HG03045 (cell line): Measurements from ENCODE around the gene WWOX.

Experiments used
- ATAC-seq: cut with Tn5 transposase; IDR thresholded peaks from one replicate; pipeline ENCODE4 v1.9.1; 2021; ENCODE audit warnings: mild to moderate bottlenecking, moderate library complexity; ENCODE audit not compliant: unreplicated experiment

WWOX gene

DNA sequence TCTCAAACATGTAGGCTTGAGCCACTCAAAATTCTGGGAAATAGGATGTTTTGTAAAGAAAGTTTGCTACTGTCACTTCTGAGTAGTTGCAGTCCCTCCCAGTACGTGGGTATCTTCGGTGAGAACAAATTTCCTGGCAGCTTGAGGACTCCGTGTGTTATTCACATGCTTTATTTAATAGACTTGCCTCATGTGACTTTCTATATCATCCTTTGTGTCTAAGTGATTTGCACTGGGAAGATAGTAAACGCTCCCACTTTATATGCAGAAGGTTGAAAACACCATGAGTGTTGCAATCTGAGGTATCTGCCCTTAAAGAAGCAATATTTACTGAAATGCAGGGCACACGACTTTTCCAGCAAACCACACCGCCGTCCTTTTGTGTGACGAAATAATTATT, 857.4 kb downstream of the WWOX start:
- ATAC-seq: no peak

DNA sequence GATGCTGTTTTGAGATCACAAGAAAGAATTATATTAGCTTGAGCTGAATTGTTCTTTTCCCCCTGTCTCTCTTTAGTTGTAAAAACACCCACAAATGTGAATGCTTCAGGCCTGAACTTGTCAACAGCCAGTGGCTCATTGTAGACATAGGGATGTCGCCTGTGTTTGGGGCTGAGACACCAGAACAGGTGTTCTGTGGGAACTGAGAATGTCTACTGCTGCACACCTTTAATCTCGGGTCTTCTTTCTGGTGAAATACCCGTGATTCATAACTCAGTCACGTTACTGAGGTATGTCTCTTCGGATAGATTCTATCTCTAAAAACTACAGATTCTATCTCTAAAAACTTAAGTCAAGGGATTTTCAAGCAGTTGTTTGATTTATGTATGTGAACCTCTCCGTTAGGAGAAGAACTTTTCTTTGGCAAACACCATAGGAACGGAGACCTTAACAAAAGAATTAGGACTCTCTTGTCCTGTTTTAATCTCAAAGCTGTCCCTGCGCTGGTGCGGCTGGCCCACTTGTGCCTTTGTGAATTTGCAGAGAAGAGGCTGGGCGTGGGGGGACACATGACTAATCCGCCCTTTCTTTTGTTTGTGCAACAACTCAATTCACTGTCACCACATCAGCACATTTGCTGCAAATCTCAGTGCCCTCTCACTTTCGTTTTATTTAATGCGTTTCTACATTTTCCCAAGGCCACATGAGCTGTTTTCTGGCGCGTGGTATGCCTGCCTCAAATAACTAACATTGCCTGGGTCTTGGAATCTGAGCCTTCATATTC, 858.1 kb downstream of the WWOX start:
- no peak for ATAC-seq

DNA sequence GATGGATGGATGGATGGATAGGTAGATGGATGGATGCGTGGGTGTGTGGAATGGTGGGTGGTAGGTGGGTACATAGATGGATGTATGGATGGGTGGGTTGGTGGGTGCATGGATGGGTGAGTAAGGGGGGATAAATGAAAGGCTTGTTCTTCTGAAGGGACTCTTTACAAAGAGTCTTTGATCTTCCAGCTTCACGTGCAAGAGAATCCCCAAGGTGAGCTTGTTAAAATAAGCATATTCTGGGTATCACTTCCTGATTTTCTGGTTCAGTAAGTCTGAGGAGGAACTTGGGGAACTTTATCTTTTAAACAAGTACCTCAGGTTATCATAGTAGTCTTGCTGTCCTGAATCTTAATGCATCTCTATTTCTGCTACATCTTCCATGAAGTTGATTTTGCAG, 862.0 kb downstream of the WWOX start:
- ATAC-seq: no peak

DNA sequence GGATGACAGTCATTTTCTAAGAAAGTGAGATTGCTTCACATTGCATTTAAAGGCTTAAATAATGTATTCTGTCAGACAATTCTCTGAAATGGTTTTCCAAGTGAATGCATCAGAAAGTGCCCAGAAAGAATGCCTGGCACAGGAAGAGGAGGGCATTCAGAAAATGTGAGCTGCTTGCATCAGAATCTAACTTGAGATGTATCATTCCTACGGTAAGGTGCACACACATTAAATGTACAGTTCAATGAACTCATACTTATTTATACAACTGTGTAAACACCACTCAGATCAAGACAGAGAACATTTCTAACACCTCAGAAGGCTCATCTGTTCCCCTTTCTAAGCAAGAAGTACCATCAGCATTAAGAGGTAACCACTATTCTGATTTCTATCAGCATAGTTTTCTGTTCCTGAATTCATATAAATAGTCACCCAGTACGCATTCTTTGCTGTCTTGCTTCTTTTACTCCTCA, 863.0 kb downstream of the WWOX start:
- peak; percentile 85 for ATAC-seq

DNA sequence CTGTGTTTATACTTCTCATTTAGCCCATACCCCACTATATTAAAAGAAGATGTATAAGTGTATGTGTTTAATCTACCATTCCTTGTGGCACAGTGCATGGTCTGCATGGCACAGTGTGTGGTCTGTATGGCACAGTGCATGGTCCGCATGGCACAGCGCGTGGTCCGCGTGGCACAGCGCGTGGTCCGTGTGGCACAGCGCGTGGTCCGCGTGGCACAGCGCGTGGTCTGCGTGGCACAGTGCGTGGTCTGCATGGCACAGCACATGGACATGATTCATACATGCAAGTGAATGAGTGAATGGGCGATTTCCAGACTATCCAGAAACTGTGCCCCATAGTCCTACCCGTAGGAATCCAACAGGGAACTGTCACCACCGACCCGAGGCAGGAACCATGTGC, 868.5 kb downstream of the WWOX start:
- ATAC-seq: no peak

DNA sequence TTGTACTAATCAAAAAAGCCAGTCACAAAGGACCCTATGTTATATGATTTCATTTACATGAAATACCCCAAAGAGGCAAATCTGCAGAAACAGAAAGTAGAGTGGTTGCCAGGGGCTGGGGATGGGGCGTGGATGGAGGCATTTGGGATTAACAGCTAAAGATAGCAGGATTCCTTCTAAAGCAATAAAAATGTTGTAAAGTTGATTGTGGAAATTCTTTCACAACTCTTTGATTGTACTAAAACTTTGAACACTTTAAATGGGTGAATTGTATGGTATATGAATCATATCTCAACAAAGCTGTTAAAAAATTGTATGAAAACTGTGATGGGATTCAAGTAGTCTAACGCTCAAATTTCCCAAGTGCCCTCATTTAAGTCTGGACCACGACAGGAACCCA, 870.3 kb downstream of the WWOX start:
- ATAC-seq: no peak

DNA sequence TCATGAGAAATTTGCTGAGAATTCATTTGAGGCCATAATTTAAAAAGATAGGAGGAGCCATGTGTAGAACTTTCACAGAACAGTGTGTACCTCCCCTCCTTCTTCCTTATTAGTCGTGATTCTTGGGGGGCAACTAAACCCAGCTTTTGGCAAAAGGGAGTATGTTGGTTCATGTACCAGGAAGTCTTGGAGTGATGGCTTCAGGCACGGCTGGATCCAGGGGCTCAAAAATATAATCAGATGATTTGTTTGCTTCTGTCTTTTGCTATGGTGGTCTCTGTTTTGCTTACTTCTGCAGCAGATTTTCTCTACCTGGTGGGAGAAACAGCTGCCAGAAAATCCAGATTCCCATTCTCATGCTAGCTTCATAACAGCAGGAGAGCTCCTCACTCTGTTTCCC, 871.2 kb downstream of the WWOX start:
- ATAC-seq: no peak

DNA sequence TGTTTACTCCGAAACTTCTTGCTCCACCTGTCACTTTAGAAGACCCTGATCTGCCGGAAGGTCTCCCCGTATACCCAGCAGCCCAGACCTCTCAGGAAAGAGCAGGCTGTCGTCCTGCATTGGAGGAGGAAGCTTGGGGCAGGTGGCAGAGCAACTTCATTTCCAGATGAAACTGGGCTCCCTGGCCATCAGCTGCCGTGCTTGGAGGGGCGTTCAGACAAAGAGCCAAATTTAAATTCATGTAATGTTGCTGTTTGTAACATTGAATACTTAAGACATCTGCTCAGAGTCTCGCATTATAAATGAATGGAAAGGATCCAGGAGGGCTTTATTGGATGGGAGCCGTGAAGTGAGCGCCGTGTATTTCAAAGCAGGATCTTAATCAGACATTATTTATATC, 872.6 kb downstream of the WWOX start:
- ATAC-seq: no peak

DNA sequence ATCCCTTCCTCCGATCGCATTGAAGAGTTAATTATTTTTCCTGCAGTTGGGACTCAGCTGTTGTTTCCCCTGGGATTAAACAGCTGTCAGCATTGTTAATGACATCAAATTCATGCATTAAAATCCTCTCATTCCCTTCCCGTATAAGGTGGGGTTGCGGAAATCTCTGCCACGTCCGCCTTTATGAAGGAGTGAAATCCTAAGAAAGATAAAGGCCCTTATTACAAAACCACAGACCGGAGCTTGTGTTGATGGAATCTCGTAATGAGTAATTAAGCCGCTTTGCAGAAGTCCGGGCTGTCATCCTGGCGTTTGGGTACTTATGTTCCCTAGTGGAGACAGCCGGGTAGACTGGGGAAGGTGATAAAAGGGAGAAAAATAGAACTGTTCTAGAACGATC, 873.5 kb downstream of the WWOX start:
- ATAC-seq: no peak

DNA sequence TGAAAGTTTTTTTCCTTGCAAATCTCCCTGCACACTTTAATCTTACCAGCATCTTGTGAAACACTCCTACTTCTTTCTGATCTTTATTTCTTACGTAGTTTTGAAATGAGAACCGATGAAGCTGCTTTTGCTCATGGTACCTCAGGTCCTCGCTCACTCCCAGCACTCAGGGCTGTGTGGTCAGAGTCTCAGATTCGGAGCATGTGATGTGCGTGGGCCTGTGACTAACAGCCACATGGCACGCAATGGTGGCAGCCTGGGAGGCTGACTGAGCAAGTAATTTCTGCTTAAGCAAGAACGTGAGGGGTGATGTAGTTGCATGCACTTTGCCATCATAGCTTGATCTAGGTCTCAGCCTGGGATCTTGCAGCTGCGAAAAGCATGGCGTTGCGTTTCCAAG, 876.8 kb downstream of the WWOX start:
- ATAC-seq: no peak

DNA sequence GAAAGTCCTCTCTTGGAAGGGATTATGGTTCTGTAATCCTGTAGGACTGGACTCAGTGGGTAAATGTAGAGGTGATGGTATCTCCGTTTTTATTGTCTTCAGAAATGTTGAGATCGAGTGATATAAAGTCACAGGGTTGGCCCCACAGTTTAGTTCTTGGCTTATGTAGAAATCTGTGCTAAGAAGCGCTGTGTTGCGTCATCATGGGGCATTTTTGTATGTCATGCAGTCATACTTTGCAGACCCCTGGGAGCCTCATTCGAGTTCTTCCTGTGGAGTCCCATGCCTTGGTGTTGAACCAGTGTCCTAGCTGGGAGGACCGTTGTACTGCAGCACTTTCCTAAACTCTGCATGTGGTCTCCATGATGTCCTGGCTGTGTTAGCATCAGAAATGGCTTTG, 881.4 kb downstream of the WWOX start:
- no peak for ATAC-seq

DNA sequence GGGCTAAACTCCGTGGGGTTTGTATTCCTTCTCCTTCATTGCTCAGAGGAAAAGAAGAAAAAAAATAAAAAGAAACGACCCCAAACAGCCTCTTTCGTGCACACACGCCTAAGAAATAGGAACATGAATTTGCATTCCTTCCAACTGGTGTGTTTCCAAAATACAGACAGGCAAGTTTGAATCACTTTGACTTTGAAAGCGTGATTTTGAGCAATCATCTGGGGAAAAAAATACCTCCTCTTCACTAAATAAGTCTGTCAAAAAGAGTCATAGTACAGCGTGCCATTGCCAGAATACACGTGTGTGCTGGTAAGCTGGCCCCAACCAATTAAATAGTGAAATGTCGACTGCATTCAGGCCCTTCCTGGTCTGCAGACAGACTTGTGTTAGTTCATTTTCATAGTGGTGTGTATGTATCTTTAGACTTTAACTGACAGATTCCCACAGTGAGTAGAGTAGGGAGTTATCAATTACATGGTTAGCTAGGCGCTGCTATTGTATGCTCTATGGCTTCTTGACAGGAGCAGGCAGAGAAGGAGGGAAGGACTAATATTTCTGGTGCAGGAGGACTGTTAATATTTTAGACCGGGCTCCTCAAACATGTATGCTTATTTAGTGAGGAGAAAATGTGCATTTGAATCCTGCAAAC, 882.8 kb downstream of the WWOX start:
- ATAC-seq: no peak

DNA sequence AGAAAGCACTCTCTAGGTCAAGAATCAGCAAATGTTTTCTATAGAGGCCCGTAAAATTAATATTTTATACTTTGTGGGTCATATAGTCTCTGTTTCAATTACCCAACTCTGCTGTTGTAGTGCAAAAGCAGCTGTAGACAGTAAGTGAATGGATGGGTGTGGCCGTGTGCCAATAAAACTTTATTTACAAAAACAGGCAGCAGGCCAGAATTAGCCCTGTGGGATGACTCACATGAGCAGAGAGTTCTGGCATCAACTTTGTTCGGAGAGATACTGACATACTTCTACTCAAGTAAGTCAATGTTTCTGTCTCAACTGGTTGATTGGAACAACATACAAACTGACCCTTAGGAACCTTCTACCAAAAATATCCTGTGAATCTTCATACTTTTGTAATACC, 884.9 kb downstream of the WWOX start:
- no peak for ATAC-seq

DNA sequence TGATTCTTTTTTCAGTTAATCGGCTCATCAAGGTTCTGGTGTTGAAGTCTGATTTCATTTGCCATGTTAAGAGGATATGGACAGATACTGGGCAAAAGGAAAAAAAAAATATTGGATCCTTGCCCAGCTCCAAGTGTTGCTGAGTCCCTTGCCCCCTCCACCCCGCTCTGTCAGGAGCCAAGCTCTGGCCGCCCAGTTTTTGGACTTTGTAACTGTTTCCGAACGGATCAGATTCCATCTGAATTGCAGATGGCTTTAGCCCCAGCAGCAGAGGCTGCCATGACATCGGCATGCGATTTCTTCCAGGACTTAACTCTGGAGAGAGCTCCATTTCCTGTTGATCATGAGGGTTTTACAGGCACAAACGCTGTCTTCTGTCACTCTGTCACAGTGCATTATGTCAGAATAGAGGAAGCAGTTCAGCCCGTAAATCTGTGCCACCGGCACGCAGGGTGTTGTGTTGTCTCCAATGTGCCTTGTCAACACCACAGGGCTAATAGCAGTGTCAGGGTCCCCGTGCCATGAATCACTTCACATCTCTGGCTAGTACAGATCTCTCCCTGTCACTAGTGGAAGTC, 885.5 kb downstream of the WWOX start:
- no peak for ATAC-seq

DNA sequence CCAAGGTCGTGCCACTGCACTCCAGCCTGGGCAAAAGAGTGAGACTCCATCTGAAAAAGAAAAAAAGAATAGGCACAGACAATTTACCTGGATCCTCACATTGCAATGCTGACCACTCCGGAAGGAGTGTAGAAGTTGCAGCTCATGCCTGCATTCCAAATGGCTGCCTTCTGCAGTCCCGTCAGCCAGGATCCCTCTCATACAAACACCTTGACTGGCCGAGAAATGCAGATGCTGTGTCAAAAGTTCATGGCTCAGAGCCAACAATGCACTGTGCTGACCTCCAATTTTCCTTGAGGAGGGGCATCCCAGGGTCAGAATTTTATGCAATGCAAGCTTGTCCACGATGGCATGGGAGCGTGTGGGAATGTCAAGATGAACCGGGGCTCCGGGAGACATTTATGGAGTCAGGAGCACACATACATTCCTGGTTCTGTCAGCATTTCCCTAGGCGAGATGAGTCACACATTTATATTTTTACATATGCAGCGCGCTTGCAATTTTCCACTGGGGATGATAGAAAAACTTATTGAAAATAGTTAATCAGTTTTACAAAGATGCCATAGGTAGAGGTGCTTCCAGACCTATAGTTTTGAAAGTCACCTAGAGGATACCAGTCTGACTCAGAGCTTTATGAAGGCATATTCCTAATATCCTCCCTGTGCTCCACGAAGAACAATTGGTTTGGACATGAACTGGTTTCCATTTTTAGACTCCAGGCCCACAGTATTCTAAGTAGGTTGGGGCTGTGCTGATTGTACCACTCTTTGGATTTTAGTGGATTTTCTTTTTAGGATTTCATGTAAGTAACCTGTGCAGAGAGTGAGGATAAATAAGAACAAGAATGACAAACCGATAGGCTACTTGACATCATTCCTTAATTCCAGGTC, 886.5 kb downstream of the WWOX start:
- no peak for ATAC-seq

DNA sequence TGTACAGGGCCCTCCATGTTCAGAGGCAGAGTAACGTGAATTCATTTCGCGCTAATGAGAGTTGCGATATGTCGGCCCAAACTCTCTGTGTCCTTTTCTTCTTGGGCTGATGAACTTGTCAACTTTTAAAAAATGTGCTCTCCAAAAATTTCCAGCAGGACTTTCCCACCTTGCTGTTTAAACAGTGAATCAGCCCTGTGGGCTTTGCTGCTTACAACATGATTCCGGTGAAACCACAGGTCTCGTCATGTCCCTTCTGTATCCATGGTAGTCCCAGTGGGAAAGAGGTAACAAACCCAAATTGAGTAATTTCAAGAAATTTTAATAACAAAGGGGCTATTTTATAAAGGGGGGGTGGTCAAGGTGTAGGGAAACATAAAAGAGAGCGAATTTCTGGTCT, 888.2 kb downstream of the WWOX start:
- no peak for ATAC-seq

DNA sequence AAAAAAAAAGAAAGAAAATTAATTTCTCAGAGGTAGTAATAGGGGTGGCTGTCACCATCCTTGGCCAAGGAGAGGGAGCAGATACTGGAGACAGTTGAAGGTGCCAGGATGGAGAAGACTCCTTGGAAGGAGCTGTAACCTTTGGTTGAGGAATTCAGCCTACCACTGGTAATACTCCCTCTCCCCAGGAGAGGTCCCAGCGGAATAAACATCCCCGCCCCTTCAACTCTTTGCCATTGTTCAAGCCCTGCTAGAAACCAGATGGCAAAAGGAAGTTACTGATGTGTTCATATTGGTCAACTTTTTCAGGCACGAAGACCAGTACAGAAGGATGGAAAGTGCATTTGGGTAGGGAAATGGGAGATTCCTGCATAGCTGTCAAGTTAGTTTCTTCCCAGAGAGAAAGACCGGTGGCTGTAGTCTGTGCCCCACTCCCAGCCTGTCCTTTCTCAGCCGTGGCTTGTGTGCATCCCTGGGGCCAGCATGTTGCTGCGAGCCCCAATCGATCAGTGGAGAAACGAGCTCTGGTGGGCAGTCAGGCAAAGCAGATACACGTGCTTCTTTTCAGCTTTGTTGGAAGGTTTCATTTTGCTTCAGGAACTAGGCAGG, 889.0 kb downstream of the WWOX start:
- ATAC-seq: no peak

DNA sequence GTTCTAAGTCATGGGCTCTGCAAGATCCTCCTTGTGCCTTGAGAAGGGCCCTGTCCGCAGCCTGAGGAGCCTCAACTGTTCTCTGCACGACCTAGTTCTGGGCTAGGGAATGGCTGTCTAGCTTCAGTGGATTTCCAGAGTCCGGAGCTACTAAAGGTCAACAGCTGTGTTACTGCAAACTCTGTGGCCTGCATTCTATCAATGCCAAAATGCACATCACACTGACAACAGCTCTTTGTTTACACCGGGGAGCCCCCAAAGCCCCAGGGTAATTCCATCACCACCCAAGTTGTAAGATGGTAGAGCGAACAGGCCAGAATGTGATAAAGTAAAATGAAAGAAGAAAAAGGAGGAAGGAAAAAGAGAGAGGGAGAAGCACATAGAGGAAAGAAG, 890.9 kb downstream of the WWOX start:
- no peak for ATAC-seq

DNA sequence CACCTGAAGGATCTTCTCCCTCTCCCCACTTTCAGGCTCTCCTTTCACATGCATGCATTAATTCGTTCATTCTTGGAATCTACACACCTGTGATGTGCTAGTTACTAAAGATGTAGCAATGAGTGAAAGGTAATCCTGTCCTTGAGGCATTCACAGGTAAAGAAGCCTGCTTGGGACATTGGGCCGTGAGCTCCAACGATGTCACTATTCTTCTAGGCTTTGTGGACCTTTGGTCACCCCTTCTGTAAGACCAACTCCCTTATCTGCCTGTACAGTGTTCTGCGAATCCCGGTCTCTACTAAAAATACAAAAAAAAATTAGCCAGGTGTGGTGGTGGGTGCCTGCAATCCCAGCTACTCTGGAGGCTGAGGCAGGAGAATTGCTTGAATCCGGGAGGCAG, 892.5 kb downstream of the WWOX start:
- no peak for ATAC-seq

DNA sequence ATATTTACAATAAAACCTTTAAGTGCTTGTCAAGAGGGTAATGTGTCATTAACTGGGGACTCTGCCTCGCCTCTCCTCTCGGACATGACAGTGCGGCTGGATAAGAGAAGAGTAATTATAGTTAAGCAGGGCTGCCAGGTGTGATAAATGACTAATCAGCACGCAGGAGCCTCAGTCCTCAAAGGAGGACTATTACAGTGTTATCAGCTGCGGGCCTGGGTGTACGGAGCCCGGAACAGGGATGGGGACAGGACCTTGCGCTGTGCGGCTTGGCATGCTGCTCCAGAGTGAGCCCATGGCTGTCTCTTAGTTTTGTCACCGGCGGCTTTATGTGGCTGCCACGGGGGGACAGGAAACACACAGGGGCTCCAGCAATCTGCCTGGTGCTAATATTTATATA, 893.9 kb downstream of the WWOX start:
- no peak for ATAC-seq
